GM23338 (cell line): Measurements from ENCODE around the gene TERT. TPM values are rescaled to one million over a fixed set of nuclear protein-coding genes. Genes with fewer than 3 reads are reported as not detected.

Source experiments
- ATAC-seq: fragments of 200-7000 bp; cut with Tn5 transposase; 3 replicates; pipeline ENCODE4 v1.9.1; 2020
- DNase-seq: peaks from one replicate; pipeline ENCODE4 v3.0.0-alpha.2; 2015; ENCODE audit warnings: low spot score
- H2AFZ ChIP-seq: fragments of 200-600 bp; sonication (generic); 2 replicates; pipeline ENCODE4 v1.8.0; 2016; ENCODE audit warnings: antibody characterized with exemption, mild to moderate bottlenecking, moderate library complexity
- H3F3A ChIP-seq: fragments of 200-600 bp; sonication (generic); replicated peaks from 2 replicates; pipeline ENCODE4 v1.8.0; 2017; ENCODE audit warnings: antibody characterized with exemption, mixed run types, low read depth
- H3K27ac ChIP-seq: fragments of 200-600 bp; sonication (generic); 2 replicates; pipeline ENCODE4 v1.6.1; 2016; ENCODE audit warnings: low read depth
- H3K27me3 ChIP-seq: fragments of 200-600 bp; sonication (generic); 2 replicates; pipeline ENCODE4 v1.8.0; 2016; ENCODE audit warnings: mild to moderate bottlenecking, mixed run types, moderate library complexity; ENCODE audit not compliant: insufficient read depth
- H3K36me3 ChIP-seq: fragments of 200-600 bp; sonication (generic); 2 replicates; pipeline ENCODE4 v1.8.0; 2016; ENCODE audit warnings: mild to moderate bottlenecking; ENCODE audit not compliant: insufficient read depth
- H3K4me1 ChIP-seq: fragments of 200-600 bp; sonication (generic); 2 replicates; pipeline ENCODE4 v1.8.0; 2016; ENCODE audit warnings: mild to moderate bottlenecking, moderate library complexity; ENCODE audit not compliant: insufficient read depth
- H3K4me2 ChIP-seq: fragments of 200-600 bp; sonication (generic); 2 replicates; pipeline ENCODE4 v1.7.1; 2017; ENCODE audit warnings: mixed run types
- H3K4me3 ChIP-seq: fragments of 200-600 bp; sonication (generic); 2 replicates; pipeline ENCODE4 v1.6.1; 2016; ENCODE audit warnings: mixed run types
- H3K79me2 ChIP-seq: fragments of 200-600 bp; sonication (generic); replicated peaks from 2 replicates; pipeline ENCODE4 v1.8.0; 2017; ENCODE audit warnings: mild to moderate bottlenecking; ENCODE audit not compliant: insufficient read depth
- H3K9me2 ChIP-seq: fragments of 200-600 bp; sonication (generic); 2 replicates; pipeline ENCODE4 v1.8.0; 2017; ENCODE audit not compliant: insufficient read depth
- H4K20me1 ChIP-seq: fragments of 200-600 bp; sonication (generic); replicated peaks from 2 replicates; pipeline ENCODE4 v1.8.0; 2017; ENCODE audit warnings: mild to moderate bottlenecking; ENCODE audit not compliant: insufficient read depth
- H3K27ac Mint-ChIP-seq: 2 replicates; pipeline ENCODE4 v1.8.0; 2020; ENCODE audit warnings: inconsistent platforms, mild to moderate bottlenecking, moderate library complexity, mixed read lengths
- H3K27me3 Mint-ChIP-seq: 3 replicates; pipeline ENCODE4 v1.8.0; 2022; ENCODE audit warnings: low read depth, mild to moderate bottlenecking, moderate library complexity, mixed read lengths, inconsistent platforms; ENCODE audit not compliant: insufficient read depth, poor library complexity
- H3K36me3 Mint-ChIP-seq: 3 replicates; pipeline ENCODE4 v1.8.0; 2021; ENCODE audit warnings: low read depth, mild to moderate bottlenecking, inconsistent platforms, moderate library complexity, mixed read lengths
- H3K4me1 Mint-ChIP-seq: 3 replicates; pipeline ENCODE4 v1.8.0; 2020; ENCODE audit warnings: mild to moderate bottlenecking, inconsistent platforms, mixed read lengths
- H3K4me3 Mint-ChIP-seq: 3 replicates; pipeline ENCODE4 v1.8.0; 2021; ENCODE audit warnings: moderate library complexity, mild to moderate bottlenecking, inconsistent platforms, mixed read lengths
- H3K9me3 Mint-ChIP-seq: 3 replicates; pipeline ENCODE4 v1.8.0; 2020; ENCODE audit warnings: moderate library complexity, mild to moderate bottlenecking, inconsistent platforms, mixed read lengths
- CREB1 ChIP-seq: fragments of 250-450 bp; sonication (Bioruptor Pico); IDR thresholded peaks from 2 replicates; pipeline ENCODE4 v1.5.0; 2020; ENCODE audit warnings: low read depth, mild to moderate bottlenecking, moderate library complexity
- CTCF ChIP-seq, 2 experiments: fragments of 200-600 bp in 1 of 2; sonication (generic) in 1 of 2; conservative IDR thresholded peaks; 2 replicates each; pipeline versions ENCODE4 v1.5.1 to v1.6.1; 2016 to 2017; ENCODE audit warnings: antibody characterized with exemption in 2 of 2, low read depth in 2 of 2, mild to moderate bottlenecking in 2 of 2, moderate library complexity in 1 of 2
- EZH2phosphoT487 ChIP-seq: fragments of 200-600 bp; sonication (generic); IDR thresholded peaks from one replicate; pipeline ENCODE4 v1.8.1; 2018; ENCODE audit warnings: antibody characterized with exemption; ENCODE audit not compliant: unreplicated experiment
- JUNB ChIP-seq: IDR thresholded peaks from one replicate; pipeline ENCODE4 v1.6.1; 2016; ENCODE audit warnings: antibody characterized with exemption; ENCODE audit not compliant: unreplicated experiment
- NANOG ChIP-seq: IDR thresholded peaks from 2 replicates; pipeline ENCODE4 v1.6.1; 2016; ENCODE audit warnings: antibody characterized with exemption, borderline replicate concordance
- POLR2AphosphoS5 ChIP-seq: IDR thresholded peaks from 2 replicates; pipeline ENCODE4 v1.6.1; 2016; ENCODE audit warnings: antibody characterized with exemption, low read depth
- STAT1 ChIP-seq: IDR thresholded peaks from one replicate; pipeline ENCODE4 v1.6.1; 2016; ENCODE audit warnings: antibody characterized with exemption; ENCODE audit not compliant: unreplicated experiment
- ZNF331 ChIP-seq: fragments of 250-450 bp; sonication (Bioruptor Pico); IDR thresholded peaks from 2 replicates; pipeline ENCODE4 v1.5.0; 2020; ENCODE audit warnings: low read depth, mild to moderate bottlenecking, moderate library complexity
- ZNF462 ChIP-seq: fragments of 250-450 bp; sonication (Bioruptor Pico); IDR thresholded peaks from 2 replicates; pipeline ENCODE4 v1.5.0; 2020; ENCODE audit warnings: mild to moderate bottlenecking, moderate library complexity
- polyA plus RNA-seq: library from polyadenylated mRNA; unstranded; fragments of >200 nt; fragmentation: Nextera tagmentation; extraction: Ambion mirVana; gene quantifications from 2 replicates; pipeline ENCODE4 v1.2.1, GENCODE V29; 2016
- total RNA-seq: library from RNA; depleted of rRNA; stranded (reverse); fragments of >200 nt; shearing (Covaris generic); gene quantifications from 2 replicates; pipeline ENCODE4 v1.2.3, GENCODE V29; 2014

The TERT gene
- total and polyA plus RNA-seq, 2 experiments from 2014 or later, result 9.8 to 46.4 TPM

GRCh38 chr5:1205255-1206180 lies 89.3 kb downstream of the TERT start:
- peak overlapping the region; percentile 52; the same call in 1 of the 2 replicates for H2AFZ ChIP-seq
- no peaks in the 10 kb centered on the region for H3K4me1 ChIP-seq
- no peaks in the 10 kb centered on the region for H3K9me2 ChIP-seq
- no peaks in the 10 kb centered on the region for H3K79me2 ChIP-seq
- peaks cover 9% of the 10 kb centered on the region for H3K4me1 Mint-ChIP-seq
- no peaks in the 10 kb centered on the region; the same call in 1 of the 2 replicates for H4K20me1 ChIP-seq
- H3K27ac Mint-ChIP-seq, result no peak overlapping the region
- H3K36me3 ChIP-seq, result no peaks in the 10 kb centered on the region
- no peak for DNase-seq
- no peak overlapping the region for H3K4me3 Mint-ChIP-seq
- H3K27ac ChIP-seq, result no peak overlapping the region
- H3K4me3 ChIP-seq, result no peak overlapping the region
- H3K27me3 ChIP-seq, result no peaks in the 10 kb centered on the region
- TF ChIP-seq JUNB (no peak), EZH2phosphoT487 (no peak), ZNF462 (CRISPR knock-in tag) (no peak), STAT1 (no peak), ZNF331 (CRISPR knock-in tag) (no peak), POLR2AphosphoS5 (no peak), CTCF (conservative IDR thresholded peaks at IDR 0.05; ENCODE audit: low read depth in 2 of 2) (no peak), NANOG (no peak), CREB1 (CRISPR knock-in tag) (no peak)
- H3K9me3 Mint-ChIP-seq, result no peaks in the 10 kb centered on the region
- H3K36me3 Mint-ChIP-seq, result no peaks in the 10 kb centered on the region
- no peak for ATAC-seq
- H3K27me3 Mint-ChIP-seq, result peaks cover 3% of the 10 kb centered on the region
- H3K4me2 ChIP-seq, result no peak overlapping the region
- no peaks in the 10 kb centered on the region for H3F3A ChIP-seq
